KBM-7 (cell line): ENCODE measurements around the gene ZNF25.
"Not testable (repeated sequence)": the region's sequence is repeated elsewhere in the genome, so short reads cannot be mapped to it uniquely, and the experiment has no call there.

ENCODE experiments used
- DNase-seq: peaks from one replicate; pipeline ENCODE4 v3.0.0-alpha.2; 2015
- in situ Hi-C: fragments of 300-500 bp; cut with MboI; formaldehyde crosslinking; loops from 2 replicates; pipeline ENCODE4 v1.14.3; 2020; ENCODE audit warnings: low sequenced_read_pairs, low pct_unique_long_range_greater_than_20kb, mixed read lengths

Gene ZNF25

DNA sequence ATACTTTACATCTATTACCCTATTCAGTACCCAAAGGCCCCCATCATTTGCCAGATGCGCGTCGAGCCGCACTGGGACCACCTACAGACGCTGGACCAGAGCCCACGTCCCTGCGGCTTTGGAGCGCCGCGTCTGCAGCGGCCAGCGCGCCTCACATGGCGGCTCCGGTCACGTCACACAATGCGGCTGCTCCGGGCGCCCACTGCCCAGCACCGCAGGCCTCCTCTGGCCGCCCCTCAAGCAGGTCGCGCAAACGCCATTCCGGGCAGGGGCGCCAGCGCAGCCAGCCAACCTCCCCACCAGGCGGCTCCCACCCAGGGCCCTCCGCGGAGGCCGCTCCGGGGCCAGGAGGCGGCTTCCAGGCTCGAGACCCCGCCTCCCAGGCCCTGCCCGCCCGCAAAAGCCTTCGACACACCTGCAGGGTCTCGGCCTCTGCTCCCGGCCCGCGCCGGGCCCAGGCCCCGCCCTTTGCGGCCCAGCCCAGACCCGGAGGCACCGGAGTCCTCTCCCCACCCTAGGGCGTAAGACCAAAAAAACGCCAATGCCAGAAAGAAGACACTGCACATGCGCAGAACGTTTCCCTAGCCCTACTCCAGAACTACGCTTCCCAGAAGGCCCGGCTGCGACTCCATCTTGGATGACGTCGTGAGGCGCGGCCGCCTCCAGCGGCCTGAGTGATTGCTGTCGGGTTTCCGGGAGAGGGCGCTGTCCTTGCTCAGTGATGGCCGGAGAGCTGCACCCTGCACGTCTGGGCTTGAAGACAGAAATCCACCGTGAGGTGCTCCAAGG, at the start of gene ZNF25:
Gene ZNF25, minus strand, starts transcription at position 557 of the 789 bp plus-strand sequence. CDS start 4,925 bp downstream, outside the sequence.
- peak; percentile 100 for DNase-seq
- in situ Hi-C loops = no loop called here

DNA sequence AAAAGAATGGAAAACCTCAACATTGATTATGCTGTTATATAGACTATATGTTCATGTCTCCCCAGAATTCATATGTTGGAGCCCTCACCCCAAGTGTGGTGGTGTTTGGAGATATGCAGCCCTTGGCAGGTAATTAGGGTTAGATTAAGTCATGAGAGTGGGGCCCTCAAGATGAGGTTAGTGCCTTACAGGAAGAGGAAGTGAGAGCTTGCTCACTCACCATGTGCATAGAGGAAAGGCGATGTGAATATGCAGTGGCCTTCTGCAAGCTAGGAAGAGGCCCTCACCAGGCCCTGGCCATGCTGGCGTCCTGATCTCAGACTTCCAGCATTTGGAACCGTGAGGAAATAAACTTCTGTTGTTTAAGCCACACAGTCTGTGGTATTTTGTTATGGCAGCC, 48.8 kb upstream of the ZNF25 start:
- peak; percentile 47 for DNase-seq
- in situ Hi-C loops = no loop called here

DNA sequence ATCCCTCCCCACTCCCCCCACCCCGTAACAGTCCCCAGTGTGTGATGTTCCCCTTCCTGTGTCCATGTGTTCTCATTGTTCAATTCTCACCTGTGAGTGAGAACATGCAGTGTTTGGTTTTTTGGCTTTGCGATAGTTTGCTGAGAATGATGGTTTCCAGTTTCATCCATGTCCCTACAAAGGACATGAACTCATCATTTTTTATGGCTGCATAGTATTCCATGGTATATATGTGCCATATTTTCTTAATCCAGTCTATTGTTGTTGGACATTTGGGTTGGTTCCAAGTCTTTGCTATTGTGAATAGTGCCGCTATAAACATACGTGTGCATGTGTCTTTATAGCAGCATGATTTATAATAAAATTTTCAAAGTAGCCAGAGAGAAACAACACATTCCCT, 42.7 kb upstream of the ZNF25 start:
- DNase-seq, in situ Hi-C loops: not testable (repeated sequence)

GRCh38 chr10:38016354-38016753, 39.9 kb upstream of the ZNF25 start:
- DNase-seq = no peak
- in situ Hi-C loops = no loop called here

GRCh38 chr10:38010119-38010903, 33.9 kb upstream of the ZNF25 start, which contains the start of gene ZNF33A:
Gene ZNF33A (plus strand): TSS chr10:38010675. CDS start chr10:38012342, 1,667 bp downstream.
- in situ Hi-C loops = no loop called here

GRCh38 chr10:38007991-38008390, 31.5 kb upstream of the ZNF25 start:
- in situ Hi-C loops = no loop called here
- DNase-seq = peak; percentile 52

More at GRCh38 chr10:38010119-38010903, 33.9 kb upstream of the ZNF25 start, which contains the start of gene ZNF33A:
- DNase-seq = peak; percentile 95

- in situ Hi-C loops = no loop called here
- DNase-seq = no peak
These were observed 31.1 kb upstream of the ZNF25 start for GRCh38 chr10:38007551-38007950.

DNA sequence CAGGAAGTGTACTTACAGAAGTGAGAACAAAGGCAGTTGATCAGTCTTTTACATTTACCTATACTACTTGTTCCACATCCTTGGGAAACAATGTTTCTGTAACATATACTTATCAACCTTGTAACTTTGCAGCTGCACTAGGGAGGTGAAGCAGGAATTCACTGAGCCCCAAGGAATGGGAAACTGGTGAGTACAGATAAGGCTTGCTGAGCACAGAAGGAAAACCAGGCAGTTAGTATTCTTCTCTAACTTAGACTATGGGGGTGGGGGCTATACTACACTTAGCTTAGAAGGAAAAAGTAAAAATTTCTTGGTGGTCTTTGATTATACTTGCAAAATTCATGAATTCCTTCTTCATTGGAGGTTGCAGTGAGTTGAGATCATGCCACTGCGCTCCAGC, 27.1 kb upstream of the ZNF25 start:
- in situ Hi-C loops = no loop called here
- no peak for DNase-seq

DNA sequence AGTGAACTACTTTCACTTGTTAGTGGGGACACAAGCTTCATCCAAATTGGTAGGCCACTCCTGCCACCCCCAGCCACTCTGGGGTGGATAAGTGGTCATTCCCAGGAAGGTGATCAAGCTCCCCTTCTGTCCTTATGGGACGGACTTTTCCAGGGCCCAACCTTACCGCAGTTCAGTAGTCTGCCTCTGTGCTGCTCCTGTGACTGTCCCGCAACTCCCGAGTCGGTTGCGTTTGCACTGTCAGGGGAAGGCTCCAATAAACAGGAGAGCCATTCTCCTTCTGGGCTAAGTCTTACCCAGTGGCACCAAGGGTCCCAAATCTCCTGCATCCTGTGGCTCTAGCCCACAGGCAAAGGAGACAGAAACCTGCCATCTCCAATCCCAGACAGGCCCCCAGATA, 26.6 kb upstream of the ZNF25 start:
- DNase-seq = no peak
- in situ Hi-C loops = no loop called here

DNA sequence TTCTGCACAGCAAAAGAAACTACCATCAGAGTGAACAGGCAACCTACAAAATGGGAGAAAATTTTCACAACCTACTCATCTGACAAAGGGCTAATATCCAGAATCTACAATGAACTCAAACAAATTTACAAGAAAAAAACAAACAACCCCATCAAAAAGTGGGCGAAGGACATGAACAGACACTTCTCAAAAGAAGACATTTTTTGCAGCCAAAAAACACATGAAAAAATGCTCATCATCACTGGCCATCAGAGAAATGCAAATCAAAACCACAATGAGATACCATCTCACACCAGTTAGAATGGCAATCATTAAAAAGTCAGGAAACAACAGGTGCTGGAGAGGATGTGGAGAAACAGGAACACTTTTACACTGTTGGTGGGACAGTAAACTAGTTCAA, 24.0 kb upstream of the ZNF25 start:
- DNase-seq, in situ Hi-C loops: not testable (repeated sequence)

- in situ Hi-C loops, DNase-seq: not testable (repeated sequence)
These were observed 22.5 kb upstream of the ZNF25 start for GRCh38 chr10:37998920-37999319.

- in situ Hi-C loops = no loop called here
These were observed 15.6 kb upstream of the ZNF25 start for GRCh38 chr10:37992083-37992482.

DNA sequence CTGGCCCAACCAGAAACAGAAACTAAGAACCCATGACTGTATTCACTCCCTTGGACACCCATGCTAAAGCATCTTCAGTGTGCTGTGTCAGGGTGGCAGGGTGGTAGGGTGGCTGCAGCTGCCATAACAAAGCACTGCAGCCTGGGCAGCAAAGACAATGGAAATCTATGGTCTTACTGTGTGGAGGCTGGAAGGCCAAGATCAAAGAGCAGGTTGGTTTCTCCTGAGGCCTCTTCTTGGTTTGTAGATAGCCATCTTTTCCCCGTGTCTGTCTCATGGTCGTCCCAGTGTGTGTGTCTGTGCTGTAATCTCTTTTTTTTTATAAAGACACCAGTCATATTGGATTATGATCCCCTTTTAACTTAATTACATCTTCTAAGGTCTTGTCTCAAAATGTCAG, 15.2 kb upstream of the ZNF25 start:
- in situ Hi-C loops = no loop called here
- DNase-seq = no peak

More at GRCh38 chr10:37992083-37992482, 15.6 kb upstream of the ZNF25 start:
- no peak for DNase-seq

GRCh38 chr10:37976880-37977203, 395 bp upstream of the ZNF25 start:
- no peak for DNase-seq
- in situ Hi-C loops = no loop called here

GRCh38 chr10:37975401-37975991, 951 bp downstream of the ZNF25 start:
- peak; percentile 39 for DNase-seq
- in situ Hi-C loops = no loop called here

GRCh38 chr10:37972396-37972795, 4.1 kb downstream of the ZNF25 start:
- no peak for DNase-seq
- in situ Hi-C loops = no loop called here

GRCh38 chr10:37965006-37965405, 11.4 kb downstream of the ZNF25 start:
- in situ Hi-C loops = no loop called here
- DNase-seq = no peak

- in situ Hi-C loops = no loop called here
- DNase-seq = no peak
These were observed 15.8 kb downstream of the ZNF25 start for GRCh38 chr10:37960591-37961137.

DNA sequence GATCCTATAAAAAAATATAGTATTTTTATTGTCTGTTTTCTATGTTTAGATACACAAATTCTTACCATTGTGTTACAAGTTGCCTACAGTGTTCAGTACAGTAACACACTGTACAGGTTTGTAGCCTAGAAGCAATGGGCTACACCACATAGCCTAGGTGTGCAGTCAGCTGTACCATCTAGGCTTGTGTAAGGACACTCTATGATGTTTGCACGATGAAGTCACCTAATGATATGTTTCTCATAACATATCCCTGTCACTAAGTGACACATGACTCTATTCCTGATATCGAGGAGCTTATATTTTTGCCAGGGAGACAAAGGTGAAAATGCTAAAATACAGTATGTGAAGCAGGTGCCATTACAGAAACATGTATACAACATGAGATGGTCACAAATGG, 18.6 kb downstream of the ZNF25 start:
- in situ Hi-C loops = no loop called here
- no peak for DNase-seq

DNA sequence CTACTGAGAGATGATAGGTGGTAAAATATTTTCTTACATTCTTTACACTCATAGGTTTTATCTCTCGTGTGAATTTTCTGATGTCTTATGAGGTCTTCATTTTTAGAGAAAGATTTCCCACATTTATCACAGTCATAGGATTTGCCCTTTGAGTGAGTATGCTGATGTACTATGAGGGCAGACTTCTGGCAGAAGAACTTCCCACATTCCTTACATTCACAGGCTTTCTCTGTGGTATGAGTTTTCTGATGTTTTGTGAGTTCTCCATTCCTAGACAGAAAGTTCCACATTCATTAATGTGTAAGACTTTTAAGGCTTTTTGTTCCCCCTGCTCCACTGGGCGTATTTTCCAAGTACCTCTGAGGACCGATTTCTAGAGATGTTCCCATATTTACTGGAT, 23.5 kb downstream of the ZNF25 start:
- no peak for DNase-seq
- in situ Hi-C loops = no loop called here
